ENCODE results near the gene IFT52. TPM values are rescaled to one million over a fixed set of nuclear protein-coding genes. Genes with fewer than 3 reads are reported as not detected.
"Not testable (repeated sequence)": the region's sequence is repeated elsewhere in the genome, so short reads cannot be mapped to it uniquely, and the experiment has no call there.

IFT52 gene
- total RNA-seq, 1 donor from 2014 or later, result 22.6 TPM

DNA sequence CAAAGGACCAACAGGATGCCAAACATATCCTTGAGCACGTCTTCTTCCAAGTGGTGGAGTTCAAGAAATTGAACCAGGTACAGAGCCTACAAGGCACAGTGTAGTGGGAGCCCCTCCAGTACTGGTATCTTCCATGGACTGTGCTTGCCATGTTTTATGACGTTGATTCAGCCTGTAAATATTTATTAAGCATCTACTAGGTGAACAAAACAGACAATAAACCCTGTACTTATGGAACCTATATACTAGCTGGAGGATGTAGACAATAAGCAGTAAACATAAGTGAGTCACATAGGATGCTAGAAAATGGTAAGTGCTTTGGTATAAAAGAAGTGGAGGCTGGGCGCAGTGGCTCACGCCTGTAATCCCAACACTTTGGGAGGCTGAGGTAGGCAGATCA is 51.8 kb downstream of the IFT52 start:
- peaks cover 5% of the 10 kb centered on the region for H3K36me3 ChIP-seq (ENCODE audit: control insufficient read depth, insufficient read depth, low read length)
- H3K4me3 ChIP-seq (ENCODE audit: low read depth, low read length), result no peak overlapping the region
- no peaks in the 10 kb centered on the region for H3K27me3 ChIP-seq (ENCODE audit: control insufficient read depth, insufficient read depth, low read length)
- DNase-seq (ENCODE audit: low read depth) (no peak), FAIRE-seq (no peak)
- TF ChIP-seq, protein P1, sequence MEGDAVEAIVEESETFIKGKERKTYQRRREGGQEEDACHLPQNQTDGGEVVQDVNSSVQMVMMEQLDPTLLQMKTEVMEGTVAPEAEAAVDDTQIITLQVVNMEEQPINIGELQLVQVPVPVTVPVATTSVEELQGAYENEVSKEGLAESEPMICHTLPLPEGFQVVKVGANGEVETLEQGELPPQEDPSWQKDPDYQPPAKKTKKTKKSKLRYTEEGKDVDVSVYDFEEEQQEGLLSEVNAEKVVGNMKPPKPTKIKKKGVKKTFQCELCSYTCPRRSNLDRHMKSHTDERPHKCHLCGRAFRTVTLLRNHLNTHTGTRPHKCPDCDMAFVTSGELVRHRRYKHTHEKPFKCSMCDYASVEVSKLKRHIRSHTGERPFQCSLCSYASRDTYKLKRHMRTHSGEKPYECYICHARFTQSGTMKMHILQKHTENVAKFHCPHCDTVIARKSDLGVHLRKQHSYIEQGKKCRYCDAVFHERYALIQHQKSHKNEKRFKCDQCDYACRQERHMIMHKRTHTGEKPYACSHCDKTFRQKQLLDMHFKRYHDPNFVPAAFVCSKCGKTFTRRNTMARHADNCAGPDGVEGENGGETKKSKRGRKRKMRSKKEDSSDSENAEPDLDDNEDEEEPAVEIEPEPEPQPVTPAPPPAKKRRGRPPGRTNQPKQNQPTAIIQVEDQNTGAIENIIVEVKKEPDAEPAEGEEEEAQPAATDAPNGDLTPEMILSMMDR (IDR thresholded peaks at IDR 0.05; ENCODE audit: insufficient read depth, low read length, severe bottlenecking), result no peak

DNA sequence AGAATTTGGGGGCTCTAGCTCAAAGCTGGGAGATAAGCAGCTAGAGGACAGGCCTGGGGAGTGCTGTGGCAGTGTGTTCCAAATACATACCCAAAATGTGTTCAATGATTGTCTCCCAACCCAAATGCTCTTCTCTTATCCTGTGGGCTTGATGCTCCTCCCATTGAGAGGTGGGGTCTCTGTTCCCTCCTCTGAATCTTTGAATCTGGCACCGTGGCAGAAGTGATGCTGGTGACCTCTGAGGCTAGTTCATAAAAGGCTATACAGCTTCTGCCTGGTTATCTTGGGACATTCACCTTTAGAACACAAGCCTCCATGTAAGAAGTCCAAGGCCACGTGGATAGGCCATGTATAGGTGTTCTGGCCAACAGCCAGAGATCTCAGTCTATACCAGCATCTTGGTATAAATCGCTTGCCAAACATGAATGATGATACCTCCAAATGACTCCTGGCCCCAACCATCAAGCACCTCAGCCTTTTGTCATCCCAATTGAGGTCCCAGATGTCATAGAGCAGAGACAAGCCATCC is 60.3 kb downstream of the IFT52 start:
- no peak for DNase-seq (ENCODE audit: low read depth)
- FAIRE-seq, result no peak

DNA sequence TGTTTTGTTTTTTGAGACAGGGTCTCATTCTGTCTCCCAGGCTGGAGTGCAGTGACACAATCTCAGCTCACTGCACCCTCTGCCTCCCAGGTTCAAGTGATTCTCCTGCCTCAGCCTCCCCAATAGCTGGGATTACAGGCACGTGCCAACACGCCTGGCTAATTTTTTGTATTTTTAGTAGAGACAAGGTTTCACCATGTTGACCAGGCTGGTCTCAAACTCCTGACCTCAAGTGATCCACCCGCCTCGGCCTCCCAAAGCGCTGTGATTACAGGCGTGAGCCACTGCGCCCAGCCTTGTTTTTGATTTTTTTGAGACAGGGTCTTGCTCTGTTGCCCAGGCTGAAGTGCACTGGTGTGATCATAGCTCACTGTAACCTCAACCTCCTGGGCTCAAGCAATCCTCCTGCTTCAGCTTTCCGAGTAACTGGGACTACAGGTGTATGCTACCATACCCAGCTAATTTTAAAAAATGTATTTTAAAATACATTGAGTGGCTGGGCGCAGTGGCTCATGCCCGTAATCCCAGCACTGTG is 61.0 kb downstream of the IFT52 start:
- not testable (repeated sequence) for DNase-seq (ENCODE audit: low read depth); H3K4me3 ChIP-seq (ENCODE audit: low read depth, low read length); H3K27me3 ChIP-seq (ENCODE audit: control insufficient read depth, insufficient read depth, low read length); H3K36me3 ChIP-seq (ENCODE audit: control insufficient read depth, insufficient read depth, low read length); FAIRE-seq

More for the DNA sequence above, 60.3 kb downstream of the IFT52 start:
- TF ChIP-seq, protein P1 (IDR thresholded peaks at IDR 0.05; ENCODE audit: insufficient read depth, low read length, severe bottlenecking), result no peak
- Histone ChIP-seq H3K4me3 (ENCODE audit: low read depth, low read length) (no peak overlapping the region), H3K36me3 (ENCODE audit: control insufficient read depth, insufficient read depth, low read length) (peaks cover 2% of the 10 kb centered on the region), H3K27me3 (ENCODE audit: control insufficient read depth, insufficient read depth, low read length) (no peaks in the 10 kb centered on the region)

DNA sequence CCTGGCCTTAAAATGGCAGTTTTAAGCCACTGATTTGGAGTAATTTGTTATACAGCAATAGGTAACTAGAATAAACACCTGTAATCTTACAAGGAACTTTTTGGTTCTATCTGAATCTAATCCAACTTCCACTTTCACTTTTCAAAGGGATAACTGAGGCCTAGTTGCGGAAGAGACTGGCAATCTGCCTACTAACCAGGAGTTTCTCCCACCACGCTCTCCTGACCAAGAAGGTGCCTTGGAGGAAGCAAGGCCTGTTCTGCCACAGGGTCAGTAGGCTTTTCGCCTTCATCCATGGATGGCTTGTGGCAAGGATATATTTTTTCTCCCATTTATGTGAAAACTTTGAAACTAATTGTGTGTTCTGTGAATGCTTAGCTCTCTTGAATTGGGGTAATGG is 63.2 kb downstream of the IFT52 start:
- H3K36me3 ChIP-seq (ENCODE audit: control insufficient read depth, insufficient read depth, low read length), result no peaks in the 10 kb centered on the region
- no peak for DNase-seq (ENCODE audit: low read depth)
- no peak for FAIRE-seq

DNA sequence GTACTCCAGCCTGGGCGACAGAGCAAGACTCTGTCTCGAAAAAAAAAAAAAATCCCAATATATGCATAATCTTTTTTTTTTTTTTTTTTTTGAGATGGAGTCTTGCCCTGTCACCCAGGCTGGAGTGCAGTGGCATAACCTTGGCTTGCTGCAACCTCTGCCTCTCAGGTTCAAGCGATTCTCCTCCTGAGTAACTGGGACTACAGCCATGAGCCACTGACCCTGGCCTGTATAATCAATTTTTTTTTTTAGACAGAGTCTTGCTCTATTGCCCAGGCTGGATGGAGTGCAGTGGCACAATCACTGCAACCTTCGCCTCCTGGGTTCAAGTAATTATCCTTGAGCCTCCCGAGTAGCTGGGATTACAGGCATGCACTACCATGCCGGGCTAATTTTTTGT is 64.4 kb downstream of the IFT52 start:
- not testable (repeated sequence) for H3K4me3 ChIP-seq (ENCODE audit: low read depth, low read length); H3K27me3 ChIP-seq (ENCODE audit: control insufficient read depth, insufficient read depth, low read length); H3K36me3 ChIP-seq (ENCODE audit: control insufficient read depth, insufficient read depth, low read length); DNase-seq (ENCODE audit: low read depth); FAIRE-seq

More for the DNA sequence above, 63.2 kb downstream of the IFT52 start:
- Histone ChIP-seq H3K27me3 (ENCODE audit: control insufficient read depth, insufficient read depth, low read length) (no peaks in the 10 kb centered on the region), H3K4me3 (ENCODE audit: low read depth, low read length) (no peak overlapping the region)
- TF ChIP-seq, protein P1 (IDR thresholded peaks at IDR 0.05; ENCODE audit: insufficient read depth, low read length, severe bottlenecking), result no peak

DNA sequence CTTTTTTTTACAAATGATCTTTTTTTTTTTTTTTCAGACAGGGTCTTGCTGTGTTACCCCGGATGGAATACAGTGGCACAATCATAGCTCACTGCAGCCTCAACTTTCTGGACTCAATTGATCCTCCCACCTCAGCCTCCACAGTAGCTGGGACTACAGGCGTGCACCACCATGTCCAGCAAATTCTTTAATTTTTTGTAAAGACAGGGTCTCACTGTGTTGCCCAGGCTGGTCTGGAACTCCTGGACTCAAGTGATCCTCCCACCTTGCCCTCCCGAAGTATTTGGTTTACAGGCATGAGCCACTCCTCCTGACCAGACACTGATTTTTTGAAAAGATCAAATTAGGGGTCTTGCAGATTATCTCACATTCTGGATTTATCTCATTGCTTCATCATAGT is 65.2 kb downstream of the IFT52 start:
- Histone ChIP-seq H3K36me3 (ENCODE audit: control insufficient read depth, insufficient read depth, low read length) (no peaks in the 10 kb centered on the region), H3K4me3 (ENCODE audit: low read depth, low read length) (no peak overlapping the region), H3K27me3 (ENCODE audit: control insufficient read depth, insufficient read depth, low read length) (no peaks in the 10 kb centered on the region)
- TF ChIP-seq, protein P1 (IDR thresholded peaks at IDR 0.05; ENCODE audit: insufficient read depth, low read length, severe bottlenecking), result no peak
- FAIRE-seq, result no peak
- DNase-seq (ENCODE audit: low read depth), result no peak
